GM19324 (cell line): ENCODE results near the gene SRGAP1.
A peak's percentile ranks its signal among the peaks of the same experiment; 100 is the strongest.

ENCODE experiments used
- ATAC-seq: cut with Tn5 transposase; IDR thresholded peaks from one replicate; pipeline ENCODE4 v1.9.1; 2021; ENCODE audit warnings: mild to moderate bottlenecking, moderate library complexity; ENCODE audit not compliant: unreplicated experiment, low FRiP score

The SRGAP1 gene

GRCh38 chr12:63844391-63845341, at the start of gene SRGAP1:
Gene SRGAP1, plus strand, starts transcription at chr12:63844700. Its CDS starts 117 bp downstream, at chr12:63844817.
- no peak for ATAC-seq

DNA sequence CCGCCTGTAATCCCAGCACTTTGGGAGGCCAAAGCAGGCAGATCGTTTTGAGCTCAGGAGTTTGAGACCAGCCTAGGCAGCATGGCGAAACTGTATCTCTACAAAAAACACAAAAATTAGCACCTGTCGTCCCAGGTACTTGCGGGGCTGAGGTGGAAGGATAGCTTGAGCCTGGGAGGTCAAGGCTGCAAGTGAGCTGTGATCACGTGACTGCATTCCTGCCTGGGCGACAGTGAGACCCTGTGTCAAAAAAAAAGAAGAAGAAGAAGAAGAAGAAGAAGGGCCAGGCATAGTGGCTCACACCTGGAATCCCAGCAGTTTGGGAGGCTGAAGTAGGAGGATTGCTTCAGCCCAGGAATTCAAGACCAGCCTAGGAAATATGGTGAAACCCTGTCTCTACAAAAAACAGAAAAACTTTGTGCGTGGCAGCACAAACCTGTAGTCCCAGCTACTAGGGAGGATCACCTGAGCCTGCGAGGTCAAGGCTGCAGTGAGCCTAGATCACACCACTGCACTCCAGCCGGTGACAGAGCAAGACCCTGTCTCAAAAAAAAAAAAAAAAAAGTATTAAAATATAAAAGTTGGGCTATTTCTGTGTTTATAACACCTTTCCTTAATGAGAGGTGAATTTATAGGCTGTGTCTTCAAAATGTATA, 49.3 kb upstream of the SRGAP1 start:
- no peak for ATAC-seq

GRCh38 chr12:63795944-63796343, 48.6 kb upstream of the SRGAP1 start:
- no peak for ATAC-seq

- no peak for ATAC-seq
Observed at GRCh38 chr12:63802012-63802608, 42.4 kb upstream of the SRGAP1 start.

DNA sequence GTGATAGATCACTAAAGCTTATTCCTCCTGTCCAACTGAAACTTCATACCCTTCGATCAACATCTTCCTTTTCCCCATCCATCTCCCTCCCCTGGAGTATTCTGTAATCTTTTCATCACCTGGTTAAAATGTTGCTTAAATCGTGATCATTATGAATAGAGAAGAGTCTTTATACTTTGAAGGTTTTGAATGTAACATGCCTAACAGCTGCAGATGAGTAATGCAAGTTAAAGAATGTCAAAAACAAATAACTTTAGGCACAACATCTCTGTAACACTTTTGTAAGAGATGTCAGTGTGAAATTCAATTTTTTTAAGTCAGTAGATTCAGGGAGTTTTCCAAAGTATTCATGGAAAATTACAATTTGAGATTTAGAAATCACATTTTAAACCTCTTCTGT, 39.8 kb upstream of the SRGAP1 start:
- ATAC-seq: no peak

DNA sequence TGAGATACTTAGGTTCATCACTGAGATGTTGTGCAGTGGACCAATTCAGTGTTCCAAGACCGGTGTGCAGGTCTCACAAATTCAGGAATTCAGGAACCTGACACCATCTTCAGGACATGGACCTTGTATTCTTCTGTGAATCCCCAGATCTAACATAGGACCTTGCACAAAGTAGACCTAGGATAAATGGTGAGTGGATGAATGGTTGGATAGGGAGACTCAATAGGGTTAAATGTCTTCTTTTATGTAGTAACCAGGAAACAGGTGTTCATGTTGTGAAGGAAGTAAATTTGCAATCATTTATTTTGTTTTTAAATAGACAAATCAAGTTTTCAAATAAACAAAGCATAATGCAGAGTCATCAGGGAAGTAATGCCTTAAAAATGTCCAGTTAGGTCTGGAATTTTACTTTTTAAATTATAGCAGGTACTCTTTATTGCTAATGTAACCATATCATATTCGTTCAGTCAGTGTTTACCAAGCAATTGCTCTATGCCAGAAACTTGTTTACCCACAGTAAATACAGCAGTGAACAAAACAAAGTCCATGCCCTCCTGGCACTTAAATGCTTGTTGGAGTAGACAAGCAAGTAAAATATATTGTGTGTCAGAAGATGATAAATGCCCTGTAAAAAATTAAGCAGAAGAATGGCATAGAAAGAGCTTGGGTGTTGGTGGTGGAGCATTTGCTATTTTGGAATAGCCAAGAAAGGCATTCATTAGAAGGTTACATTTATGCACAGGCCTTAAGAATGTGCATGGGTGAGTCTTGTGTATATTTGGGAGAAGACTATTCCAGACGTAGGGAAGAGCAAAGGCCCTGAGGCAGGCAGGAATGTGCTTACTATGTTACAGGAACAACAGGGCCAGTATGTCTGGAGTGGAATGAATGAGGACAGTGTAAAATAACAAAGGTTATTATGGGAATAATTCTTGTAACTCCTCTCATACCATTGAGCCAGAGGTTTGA, 38.5 kb upstream of the SRGAP1 start:
- no peak for ATAC-seq

DNA sequence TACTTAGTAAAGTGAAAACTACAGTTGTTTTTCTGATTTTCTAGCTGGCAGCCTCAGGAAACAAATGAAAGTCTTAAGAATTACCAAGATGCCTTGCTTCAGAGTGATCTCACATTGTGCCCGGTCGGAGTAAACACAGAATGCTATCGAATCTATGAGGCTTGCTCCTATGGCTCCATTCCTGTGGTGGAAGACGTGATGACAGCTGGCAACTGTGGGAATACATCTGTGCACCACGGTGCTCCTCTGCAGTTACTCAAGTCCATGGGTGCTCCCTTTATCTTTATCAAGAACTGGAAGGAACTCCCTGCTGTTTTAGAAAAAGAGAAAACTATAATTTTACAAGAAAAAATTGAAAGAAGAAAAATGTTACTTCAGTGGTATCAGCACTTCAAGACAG, 35.9 kb upstream of the SRGAP1 start:
- no peak for ATAC-seq

DNA sequence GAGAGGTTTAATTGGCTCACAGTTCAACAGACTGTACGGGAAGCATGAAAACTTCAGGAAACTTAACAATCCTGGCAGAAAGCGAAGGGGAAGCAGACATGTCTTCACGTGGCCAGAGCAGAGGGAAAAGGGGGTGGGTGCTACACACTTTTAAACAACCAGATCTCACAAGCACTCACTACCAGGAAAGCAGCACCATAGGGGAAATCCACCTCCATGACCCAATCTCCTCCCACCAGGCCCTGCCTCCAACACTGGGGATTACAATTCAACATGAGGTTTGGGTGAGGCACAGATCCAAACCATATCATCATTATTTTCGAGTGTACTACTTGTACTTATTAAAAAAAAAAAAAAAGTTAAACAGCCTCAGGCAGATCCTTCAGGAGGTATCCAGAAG, 34.9 kb upstream of the SRGAP1 start:
- ATAC-seq: no peak

DNA sequence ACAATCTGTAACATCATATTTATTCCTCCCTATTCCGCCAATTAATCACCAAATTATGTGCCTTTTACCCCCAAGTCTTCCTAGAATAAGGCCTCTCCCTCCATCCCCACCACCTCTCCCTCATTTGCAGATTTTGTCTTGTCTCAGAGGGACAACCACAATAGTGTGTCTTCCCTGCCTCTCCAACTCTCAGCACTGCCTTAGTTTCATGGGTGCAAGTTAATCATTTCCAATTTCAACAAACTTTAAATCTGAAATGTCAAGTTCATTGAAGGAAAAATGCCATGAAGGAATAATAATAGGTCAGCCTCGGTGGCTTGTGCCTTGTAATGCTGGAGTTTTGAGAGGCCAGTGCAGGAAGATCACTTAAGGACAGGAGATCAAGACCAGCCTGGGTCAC, 33.2 kb upstream of the SRGAP1 start:
- no peak for ATAC-seq

GRCh38 chr12:63811755-63812154, 32.7 kb upstream of the SRGAP1 start:
- no peak for ATAC-seq

GRCh38 chr12:63814146-63814772, 30.2 kb upstream of the SRGAP1 start:
- peak; percentile 45 for ATAC-seq

- no peak for ATAC-seq
Observed at GRCh38 chr12:63815482-63815852, 29.0 kb upstream of the SRGAP1 start.

DNA sequence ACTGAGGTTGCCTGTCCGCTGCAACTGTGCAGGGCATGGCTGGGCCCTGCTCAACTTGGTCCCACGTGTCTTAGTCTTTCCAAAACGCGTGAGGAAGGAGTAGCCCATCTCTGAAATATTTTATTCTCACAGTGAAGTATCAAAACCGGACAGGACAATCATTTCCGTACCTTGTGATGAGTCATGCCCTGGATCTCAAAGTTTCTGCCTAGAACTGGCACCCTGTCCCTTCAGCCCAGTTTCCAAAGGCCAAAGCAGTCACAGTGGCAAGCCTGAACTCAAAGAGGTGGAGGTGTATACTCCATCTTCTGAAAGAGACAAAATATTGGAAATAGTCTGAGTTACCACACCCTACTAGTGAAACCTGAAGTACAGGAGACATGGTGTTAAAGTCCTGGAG, 28.5 kb upstream of the SRGAP1 start:
- ATAC-seq: no peak

DNA sequence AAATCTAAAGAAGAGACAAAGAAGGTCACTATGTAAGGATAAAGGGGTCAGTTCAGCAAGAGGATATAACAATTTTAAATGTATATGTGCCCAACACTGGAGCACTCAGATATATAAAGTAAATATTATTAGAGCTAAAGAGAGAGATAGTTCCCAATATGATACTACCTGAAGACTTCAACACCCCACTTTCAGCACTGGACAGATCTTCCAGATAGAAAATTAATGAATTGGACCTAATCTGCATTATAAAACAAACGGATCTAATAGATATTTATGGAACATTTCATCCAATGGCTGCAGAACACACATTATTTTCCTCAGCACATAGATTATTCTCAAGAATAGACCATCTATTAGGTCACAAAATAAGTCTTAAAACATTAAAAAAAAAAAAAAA, 24.1 kb upstream of the SRGAP1 start:
- ATAC-seq: no peak

GRCh38 chr12:63821781-63822251, 22.7 kb upstream of the SRGAP1 start:
- ATAC-seq: no peak

GRCh38 chr12:63822352-63822751, 22.1 kb upstream of the SRGAP1 start:
- no peak for ATAC-seq

DNA sequence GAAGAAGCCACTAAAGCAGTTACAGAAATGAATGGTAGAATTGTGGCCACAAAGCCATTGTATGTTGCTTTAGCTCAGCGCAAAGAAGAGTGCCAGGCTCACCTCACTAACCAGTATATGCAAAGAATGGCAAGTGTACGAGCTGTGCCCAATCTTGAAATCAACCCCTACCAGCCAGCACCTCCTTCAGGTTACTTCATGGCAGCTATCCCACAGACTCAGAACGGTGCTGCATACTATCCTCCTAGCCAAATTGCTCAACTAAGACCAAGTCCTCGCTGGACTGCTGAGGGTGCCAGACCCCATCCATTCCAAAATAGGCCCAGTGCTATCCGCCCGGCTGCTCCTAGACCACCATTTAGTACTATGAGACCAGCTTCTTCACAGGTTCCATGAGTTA, 21.5 kb upstream of the SRGAP1 start:
- no peak for ATAC-seq

DNA sequence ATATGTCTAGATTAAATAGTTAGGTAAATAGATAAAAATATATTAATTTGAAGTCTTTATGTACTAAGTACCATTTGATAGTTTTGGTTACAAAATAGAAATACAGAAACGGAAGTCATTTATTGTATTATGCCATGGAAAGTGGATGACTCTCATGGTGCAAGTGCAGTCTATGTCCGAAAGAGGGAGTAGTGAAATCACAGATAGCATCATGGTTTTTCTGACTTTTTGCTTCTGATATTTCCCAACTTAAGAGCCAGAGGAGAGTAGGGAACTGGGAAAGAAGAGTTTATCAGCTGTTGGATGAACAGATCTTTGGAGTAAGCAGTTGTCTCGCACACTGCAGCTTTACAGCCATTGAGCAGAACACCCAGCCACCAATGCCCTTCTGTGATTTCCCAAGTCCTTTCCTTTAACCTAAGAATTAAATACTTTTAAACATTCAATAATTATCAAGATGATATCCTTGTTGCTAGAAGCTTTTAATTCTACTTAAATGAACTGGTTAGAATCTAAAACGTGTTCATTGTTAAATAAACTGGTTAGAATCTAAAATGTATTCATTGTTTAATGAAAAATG, 18.4 kb upstream of the SRGAP1 start:
- ATAC-seq: no peak

- no peak for ATAC-seq
Observed at GRCh38 chr12:63828867-63829266, 15.6 kb upstream of the SRGAP1 start.
